ENCODE results near the gene LIPN. TPM values are rescaled to one million over a fixed set of nuclear protein-coding genes. Genes with fewer than 3 reads are reported as not detected.

Gene LIPN
- total and polyA plus RNA-seq, 2 experiments from 2014 or later: not detected

DNA sequence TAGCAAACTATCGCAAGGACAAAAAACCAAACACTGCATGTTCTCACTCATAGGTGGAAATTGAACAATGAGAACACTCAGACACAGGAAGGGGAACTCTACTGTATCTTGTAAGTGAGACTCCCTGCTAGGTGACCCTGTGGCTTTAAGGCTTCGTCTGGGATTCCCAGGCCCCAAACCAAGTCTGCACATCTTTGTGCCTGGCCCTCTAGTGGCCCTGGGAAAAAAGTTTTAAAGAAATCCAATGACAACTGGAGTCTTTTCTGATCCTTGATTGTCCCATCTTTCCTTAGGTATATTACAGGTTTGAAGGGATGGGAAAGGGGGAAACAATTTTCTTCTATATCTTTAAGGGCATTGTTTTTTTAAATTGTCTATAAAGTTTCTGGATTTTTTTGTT is 32.1 kb downstream of the LIPN start:
- no peak overlapping the region for H3K4me3 Mint-ChIP-seq
- H3K9me3 Mint-ChIP-seq: no peaks in the 10 kb centered on the region
- H3K36me3 Mint-ChIP-seq (ENCODE audit: low read depth): no peaks in the 10 kb centered on the region
- no peak overlapping the region for H3K27ac ChIP-seq (ENCODE audit: low read depth)
- no peak overlapping the region for H3K4me3 ChIP-seq
- no peaks in the 10 kb centered on the region for H3K79me2 ChIP-seq (replicated peaks; ENCODE audit: insufficient read depth)
- no peak overlapping the region for H3K4me2 ChIP-seq
- TF ChIP-seq ZNF114 (CRISPR knock-in tag; IDR thresholded peaks at IDR 0.05) (no peak), ZNF331 (CRISPR knock-in tag; IDR thresholded peaks at IDR 0.05; ENCODE audit: low read depth) (no peak), JUNB (IDR thresholded peaks at IDR 0.05; ENCODE audit: unreplicated experiment) (no peak)
- TF ChIP-seq, protein P1, sequence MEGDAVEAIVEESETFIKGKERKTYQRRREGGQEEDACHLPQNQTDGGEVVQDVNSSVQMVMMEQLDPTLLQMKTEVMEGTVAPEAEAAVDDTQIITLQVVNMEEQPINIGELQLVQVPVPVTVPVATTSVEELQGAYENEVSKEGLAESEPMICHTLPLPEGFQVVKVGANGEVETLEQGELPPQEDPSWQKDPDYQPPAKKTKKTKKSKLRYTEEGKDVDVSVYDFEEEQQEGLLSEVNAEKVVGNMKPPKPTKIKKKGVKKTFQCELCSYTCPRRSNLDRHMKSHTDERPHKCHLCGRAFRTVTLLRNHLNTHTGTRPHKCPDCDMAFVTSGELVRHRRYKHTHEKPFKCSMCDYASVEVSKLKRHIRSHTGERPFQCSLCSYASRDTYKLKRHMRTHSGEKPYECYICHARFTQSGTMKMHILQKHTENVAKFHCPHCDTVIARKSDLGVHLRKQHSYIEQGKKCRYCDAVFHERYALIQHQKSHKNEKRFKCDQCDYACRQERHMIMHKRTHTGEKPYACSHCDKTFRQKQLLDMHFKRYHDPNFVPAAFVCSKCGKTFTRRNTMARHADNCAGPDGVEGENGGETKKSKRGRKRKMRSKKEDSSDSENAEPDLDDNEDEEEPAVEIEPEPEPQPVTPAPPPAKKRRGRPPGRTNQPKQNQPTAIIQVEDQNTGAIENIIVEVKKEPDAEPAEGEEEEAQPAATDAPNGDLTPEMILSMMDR (conservative IDR thresholded peaks at IDR 0.05; ENCODE audit: low read depth in 2 of 2): peak; percentile 65 to 79
- TF ChIP-seq, protein P2, sequence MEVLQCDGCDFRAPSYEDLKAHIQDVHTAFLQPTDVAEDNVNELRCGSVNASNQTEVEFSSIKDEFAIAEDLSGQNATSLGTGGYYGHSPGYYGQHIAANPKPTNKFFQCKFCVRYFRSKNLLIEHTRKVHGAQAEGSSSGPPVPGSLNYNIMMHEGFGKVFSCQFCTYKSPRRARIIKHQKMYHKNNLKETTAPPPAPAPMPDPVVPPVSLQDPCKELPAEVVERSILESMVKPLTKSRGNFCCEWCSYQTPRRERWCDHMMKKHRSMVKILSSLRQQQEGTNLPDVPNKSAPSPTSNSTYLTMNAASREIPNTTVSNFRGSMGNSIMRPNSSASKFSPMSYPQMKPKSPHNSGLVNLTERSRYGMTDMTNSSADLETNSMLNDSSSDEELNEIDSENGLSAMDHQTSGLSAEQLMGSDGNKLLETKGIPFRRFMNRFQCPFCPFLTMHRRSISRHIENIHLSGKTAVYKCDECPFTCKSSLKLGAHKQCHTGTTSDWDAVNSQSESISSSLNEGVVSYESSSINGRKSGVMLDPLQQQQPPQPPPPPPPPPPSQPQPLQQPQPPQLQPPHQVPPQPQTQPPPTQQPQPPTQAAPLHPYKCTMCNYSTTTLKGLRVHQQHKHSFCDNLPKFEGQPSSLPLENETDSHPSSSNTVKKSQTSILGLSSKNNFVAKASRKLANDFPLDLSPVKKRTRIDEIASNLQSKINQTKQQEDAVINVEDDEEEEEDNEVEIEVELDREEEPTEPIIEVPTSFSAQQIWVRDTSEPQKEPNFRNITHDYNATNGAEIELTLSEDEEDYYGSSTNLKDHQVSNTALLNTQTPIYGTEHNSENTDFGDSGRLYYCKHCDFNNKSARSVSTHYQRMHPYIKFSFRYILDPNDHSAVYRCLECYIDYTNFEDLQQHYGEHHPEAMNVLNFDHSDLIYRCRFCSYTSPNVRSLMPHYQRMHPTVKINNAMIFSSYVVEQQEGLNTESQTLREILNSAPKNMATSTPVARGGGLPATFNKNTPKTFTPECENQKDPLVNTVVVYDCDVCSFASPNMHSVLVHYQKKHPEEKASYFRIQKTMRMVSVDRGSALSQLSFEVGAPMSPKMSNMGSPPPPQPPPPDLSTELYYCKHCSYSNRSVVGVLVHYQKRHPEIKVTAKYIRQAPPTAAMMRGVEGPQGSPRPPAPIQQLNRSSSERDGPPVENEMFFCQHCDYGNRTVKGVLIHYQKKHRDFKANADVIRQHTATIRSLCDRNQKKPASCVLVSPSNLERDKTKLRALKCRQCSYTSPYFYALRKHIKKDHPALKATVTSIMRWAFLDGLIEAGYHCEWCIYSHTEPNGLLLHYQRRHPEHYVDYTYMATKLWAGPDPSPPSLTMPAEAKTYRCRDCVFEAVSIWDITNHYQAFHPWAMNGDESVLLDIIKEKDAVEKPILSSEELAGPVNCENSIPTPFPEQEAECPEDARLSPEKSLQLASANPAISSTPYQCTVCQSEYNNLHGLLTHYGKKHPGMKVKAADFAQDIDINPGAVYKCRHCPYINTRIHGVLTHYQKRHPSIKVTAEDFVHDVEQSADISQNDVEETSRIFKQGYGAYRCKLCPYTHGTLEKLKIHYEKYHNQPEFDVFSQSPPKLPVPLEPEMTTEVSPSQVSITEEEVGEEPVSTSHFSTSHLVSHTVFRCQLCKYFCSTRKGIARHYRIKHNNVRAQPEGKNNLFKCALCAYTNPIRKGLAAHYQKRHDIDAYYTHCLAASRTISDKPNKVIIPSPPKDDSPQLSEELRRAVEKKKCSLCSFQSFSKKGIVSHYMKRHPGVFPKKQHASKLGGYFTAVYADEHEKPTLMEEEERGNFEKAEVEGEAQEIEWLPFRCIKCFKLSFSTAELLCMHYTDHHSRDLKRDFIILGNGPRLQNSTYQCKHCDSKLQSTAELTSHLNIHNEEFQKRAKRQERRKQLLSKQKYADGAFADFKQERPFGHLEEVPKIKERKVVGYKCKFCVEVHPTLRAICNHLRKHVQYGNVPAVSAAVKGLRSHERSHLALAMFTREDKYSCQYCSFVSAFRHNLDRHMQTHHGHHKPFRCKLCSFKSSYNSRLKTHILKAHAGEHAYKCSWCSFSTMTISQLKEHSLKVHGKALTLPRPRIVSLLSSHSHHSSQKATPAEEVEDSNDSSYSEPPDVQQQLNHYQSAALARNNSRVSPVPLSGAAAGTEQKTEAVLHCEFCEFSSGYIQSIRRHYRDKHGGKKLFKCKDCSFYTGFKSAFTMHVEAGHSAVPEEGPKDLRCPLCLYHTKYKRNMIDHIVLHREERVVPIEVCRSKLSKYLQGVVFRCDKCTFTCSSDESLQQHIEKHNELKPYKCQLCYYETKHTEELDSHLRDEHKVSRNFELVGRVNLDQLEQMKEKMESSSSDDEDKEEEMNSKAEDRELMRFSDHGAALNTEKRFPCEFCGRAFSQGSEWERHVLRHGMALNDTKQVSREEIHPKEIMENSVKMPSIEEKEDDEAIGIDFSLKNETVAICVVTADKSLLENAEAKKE (CRISPR knock-in tag; IDR thresholded peaks at IDR 0.05): no peak
- no peaks in the 10 kb centered on the region for H4K20me1 ChIP-seq (replicated peaks; ENCODE audit: insufficient read depth)
- H3K4me1 Mint-ChIP-seq: peaks cover 4% of the 10 kb centered on the region; the same call in 1 of the 3 replicates
- DNase-seq (ENCODE audit: low spot score) (peak; percentile 85), ATAC-seq (peak; percentile 97)
- no peaks in the 10 kb centered on the region for H3K36me3 ChIP-seq (ENCODE audit: insufficient read depth)
- H3K27ac Mint-ChIP-seq: no peak overlapping the region
- no peaks in the 10 kb centered on the region for H3K4me1 ChIP-seq (ENCODE audit: insufficient read depth)
- H2AFZ ChIP-seq: no peak overlapping the region
- no peaks in the 10 kb centered on the region for H3F3A ChIP-seq (replicated peaks; ENCODE audit: low read depth)
- H3K27me3 Mint-ChIP-seq (ENCODE audit: insufficient read depth, low read depth, poor library complexity): peaks cover 2% of the 10 kb centered on the region
- no peaks in the 10 kb centered on the region for H3K27me3 ChIP-seq (ENCODE audit: insufficient read depth)
- H3K9me2 ChIP-seq (ENCODE audit: insufficient read depth): no peaks in the 10 kb centered on the region

Data from GM23338 (cell line).